ENCODE data around the gene KIAA1328.

KIAA1328 gene

DNA sequence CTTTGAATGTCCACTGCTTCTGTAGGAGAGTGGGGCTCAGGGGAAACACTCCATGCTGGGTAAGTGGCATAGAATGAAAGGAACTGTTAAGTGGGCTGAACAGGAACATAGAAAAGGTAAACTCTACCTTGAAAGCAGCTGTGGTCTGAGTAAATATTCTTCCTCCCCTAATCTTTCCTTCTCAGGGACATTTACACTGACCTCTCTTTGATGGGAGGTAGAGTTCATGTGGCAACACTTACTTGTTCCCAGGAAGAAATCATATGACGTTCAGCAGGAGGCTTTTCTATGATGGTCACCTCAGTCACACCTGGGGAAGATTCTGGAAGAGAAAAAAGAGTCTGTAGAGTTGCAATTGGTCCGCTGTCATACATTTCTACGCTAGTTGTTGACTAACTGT lies 10.3 kb upstream of the KIAA1328 start:
- TF ChIP-seq, protein P1, sequence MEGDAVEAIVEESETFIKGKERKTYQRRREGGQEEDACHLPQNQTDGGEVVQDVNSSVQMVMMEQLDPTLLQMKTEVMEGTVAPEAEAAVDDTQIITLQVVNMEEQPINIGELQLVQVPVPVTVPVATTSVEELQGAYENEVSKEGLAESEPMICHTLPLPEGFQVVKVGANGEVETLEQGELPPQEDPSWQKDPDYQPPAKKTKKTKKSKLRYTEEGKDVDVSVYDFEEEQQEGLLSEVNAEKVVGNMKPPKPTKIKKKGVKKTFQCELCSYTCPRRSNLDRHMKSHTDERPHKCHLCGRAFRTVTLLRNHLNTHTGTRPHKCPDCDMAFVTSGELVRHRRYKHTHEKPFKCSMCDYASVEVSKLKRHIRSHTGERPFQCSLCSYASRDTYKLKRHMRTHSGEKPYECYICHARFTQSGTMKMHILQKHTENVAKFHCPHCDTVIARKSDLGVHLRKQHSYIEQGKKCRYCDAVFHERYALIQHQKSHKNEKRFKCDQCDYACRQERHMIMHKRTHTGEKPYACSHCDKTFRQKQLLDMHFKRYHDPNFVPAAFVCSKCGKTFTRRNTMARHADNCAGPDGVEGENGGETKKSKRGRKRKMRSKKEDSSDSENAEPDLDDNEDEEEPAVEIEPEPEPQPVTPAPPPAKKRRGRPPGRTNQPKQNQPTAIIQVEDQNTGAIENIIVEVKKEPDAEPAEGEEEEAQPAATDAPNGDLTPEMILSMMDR (IDR thresholded peaks at IDR 0.05), result no peak
- no peak overlapping the region for H3K9ac ChIP-seq
- H3K36me3 ChIP-seq (ENCODE audit: control insufficient read depth, insufficient read depth, low read length), result no peaks in the 10 kb centered on the region
- H3K27ac ChIP-seq, result no peak overlapping the region
- H3K4me2 ChIP-seq (ENCODE audit: low read length), result no peak overlapping the region
- H3K4me1 ChIP-seq, result no peaks in the 10 kb centered on the region
- H2AFZ ChIP-seq, result no peak overlapping the region
- H3K27me3 ChIP-seq (ENCODE audit: control insufficient read depth, insufficient read depth, low read length), result no peaks in the 10 kb centered on the region
- H3K79me2 ChIP-seq, result no peaks in the 10 kb centered on the region
- no peak overlapping the region for H3K4me3 ChIP-seq (ENCODE audit: low read depth, low read length)
- H3K9me3 ChIP-seq (ENCODE audit: control insufficient read depth, low read length), result no peaks in the 10 kb centered on the region

DNA sequence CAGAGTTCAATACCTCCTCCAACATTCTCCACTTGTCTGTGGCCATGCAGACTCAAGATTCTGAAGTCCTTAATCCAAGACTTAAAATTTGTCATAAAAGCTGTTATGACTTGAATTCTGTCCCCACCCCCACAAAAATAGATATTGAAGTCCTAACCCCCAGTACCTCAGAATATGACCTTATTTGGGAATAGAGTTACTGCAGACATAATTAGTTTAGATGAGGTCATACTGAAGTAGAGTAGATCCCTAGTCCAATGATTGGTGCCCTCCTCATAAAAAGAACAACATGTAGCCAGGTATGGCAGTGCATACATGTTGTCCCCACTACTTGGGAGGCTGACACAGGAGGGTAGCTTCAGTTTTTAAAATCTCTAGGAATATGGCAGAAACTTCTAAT lies 9.3 kb upstream of the KIAA1328 start:
- H3K36me3 ChIP-seq (ENCODE audit: control insufficient read depth, insufficient read depth, low read length), result no peaks in the 10 kb centered on the region
- no peaks in the 10 kb centered on the region for H3K4me1 ChIP-seq
- TF ChIP-seq, protein P1 (IDR thresholded peaks at IDR 0.05), result no peak

DNA sequence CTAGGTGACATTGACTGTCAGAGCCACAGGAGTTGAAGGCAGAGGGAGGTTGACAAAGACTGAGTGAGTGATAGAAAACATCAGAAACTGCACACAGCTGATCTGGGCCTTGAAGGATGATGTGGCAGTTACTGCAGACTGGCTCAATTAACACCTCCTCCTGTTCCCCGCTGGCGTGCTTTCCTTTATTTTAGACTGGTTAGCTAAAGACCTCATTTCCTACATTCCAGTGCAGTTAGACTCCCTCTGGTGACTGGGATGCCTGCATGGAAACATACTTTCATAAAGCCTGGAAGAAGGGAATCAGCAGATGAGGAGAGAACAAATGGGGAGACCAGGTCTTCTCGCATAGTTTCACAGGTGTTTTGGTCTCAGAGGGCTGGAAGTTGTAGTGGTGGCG lies 7.2 kb upstream of the KIAA1328 start:
- Histone ChIP-seq H3K9me3 (ENCODE audit: control insufficient read depth, low read length) (no peaks in the 10 kb centered on the region), H3K4me2 (ENCODE audit: low read length) (no peak overlapping the region), H3K27me3 (ENCODE audit: control insufficient read depth, insufficient read depth, low read length) (no peaks in the 10 kb centered on the region), H3K36me3 (ENCODE audit: control insufficient read depth, insufficient read depth, low read length) (no peaks in the 10 kb centered on the region), H3K79me2 (no peaks in the 10 kb centered on the region), H3K4me1 (no peaks in the 10 kb centered on the region), H2AFZ (no peak overlapping the region), H3K4me3 (ENCODE audit: low read depth, low read length) (no peak overlapping the region), H3K9ac (no peak overlapping the region), H3K27ac (no peak overlapping the region)
- TF ChIP-seq, protein P1 (IDR thresholded peaks at IDR 0.05), result no peak

More for the DNA sequence above, 9.3 kb upstream of the KIAA1328 start:
- no peak overlapping the region for H3K27ac ChIP-seq
- no peaks in the 10 kb centered on the region for H3K27me3 ChIP-seq (ENCODE audit: control insufficient read depth, insufficient read depth, low read length)
- no peaks in the 10 kb centered on the region for H3K79me2 ChIP-seq
- H3K9me3 ChIP-seq (ENCODE audit: control insufficient read depth, low read length), result no peaks in the 10 kb centered on the region
- H3K4me2 ChIP-seq (ENCODE audit: low read length), result no peak overlapping the region
- no peak overlapping the region for H2AFZ ChIP-seq
- no peak overlapping the region for H3K4me3 ChIP-seq (ENCODE audit: low read depth, low read length)
- no peak overlapping the region for H3K9ac ChIP-seq

DNA sequence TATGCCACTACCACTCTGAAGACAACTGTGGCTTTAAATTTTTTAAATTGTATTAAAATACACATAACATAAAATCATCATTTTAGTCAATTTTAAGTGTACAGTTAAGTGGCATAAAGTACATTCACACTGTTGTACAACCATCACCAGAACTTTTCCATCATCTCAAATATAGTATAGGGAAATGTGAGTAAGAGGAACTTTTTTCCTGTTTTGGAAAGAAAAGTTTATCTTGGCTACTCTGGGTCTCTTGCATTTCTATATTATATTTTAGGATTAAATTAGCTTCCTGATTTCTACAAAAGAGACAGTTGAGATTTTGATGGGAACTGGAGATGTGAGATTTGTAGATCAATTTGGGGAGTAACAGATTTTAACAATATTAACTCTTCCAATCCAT lies 3.4 kb upstream of the KIAA1328 start:
- Histone ChIP-seq H3K9me3 (ENCODE audit: control insufficient read depth, low read length) (no peaks in the 10 kb centered on the region), H3K9ac (no peak overlapping the region), H2AFZ (no peak overlapping the region), H3K4me1 (no peaks in the 10 kb centered on the region), H3K4me3 (ENCODE audit: low read depth, low read length) (no peak overlapping the region), H3K36me3 (ENCODE audit: control insufficient read depth, insufficient read depth, low read length) (no peaks in the 10 kb centered on the region), H3K79me2 (peaks cover under 1% of the 10 kb centered on the region), H3K27me3 (ENCODE audit: control insufficient read depth, insufficient read depth, low read length) (no peaks in the 10 kb centered on the region), H3K27ac (no peak overlapping the region), H3K4me2 (ENCODE audit: low read length) (no peak overlapping the region)
- TF ChIP-seq, protein P1 (IDR thresholded peaks at IDR 0.05), result no peak

DNA sequence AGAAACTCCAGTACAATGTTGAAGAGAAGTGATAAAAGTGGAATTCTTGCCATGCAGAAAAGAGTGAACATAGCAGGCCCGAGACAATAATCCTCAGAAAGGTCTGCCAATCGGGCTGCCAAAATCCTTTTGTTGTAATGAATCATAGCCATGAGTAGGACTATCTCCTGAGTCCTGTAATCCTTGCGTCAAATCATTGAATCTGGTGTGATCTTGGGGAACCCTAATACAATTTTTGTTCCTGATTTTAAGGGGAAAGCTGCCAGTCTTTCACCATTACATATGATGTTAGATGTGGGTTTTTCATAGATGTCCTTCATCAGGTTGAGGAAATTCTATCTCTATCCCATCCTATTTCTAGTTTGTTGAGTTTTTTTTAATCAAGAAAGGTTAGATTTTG lies 2.4 kb upstream of the KIAA1328 start:
- H3K9ac ChIP-seq, result no peak overlapping the region
- no peak overlapping the region for H3K4me2 ChIP-seq (ENCODE audit: low read length)
- TF ChIP-seq, protein P1 (IDR thresholded peaks at IDR 0.05), result no peak
- no peak overlapping the region for H3K27ac ChIP-seq
- no peaks in the 10 kb centered on the region for H3K27me3 ChIP-seq (ENCODE audit: control insufficient read depth, insufficient read depth, low read length)
- H2AFZ ChIP-seq, result no peak overlapping the region
- H3K4me1 ChIP-seq, result no peaks in the 10 kb centered on the region
- H3K36me3 ChIP-seq (ENCODE audit: control insufficient read depth, insufficient read depth, low read length), result no peaks in the 10 kb centered on the region
- H3K79me2 ChIP-seq, result peaks cover 3% of the 10 kb centered on the region
- H3K9me3 ChIP-seq (ENCODE audit: control insufficient read depth, low read length), result no peaks in the 10 kb centered on the region
- H3K4me3 ChIP-seq (ENCODE audit: low read depth, low read length), result no peak overlapping the region
